Trophoblast cell (in vitro differentiated cells and primary cell): Measurements from ENCODE around the gene RAD51B.
A peak's percentile ranks its signal among the peaks of the same experiment; 100 is the strongest.

Experiments used
- DNase-seq, 2 donors: peaks; one replicate each; pipeline ENCODE4 v3.0.0-alpha.2; 2016
- H2AFZ ChIP-seq: 2 replicates; pipeline ENCODE4 v1.6.1; 2013; ENCODE audit warnings: low read length, moderate library complexity, mild to moderate bottlenecking; ENCODE audit not compliant: insufficient read depth, poor library complexity
- H2AK5ac ChIP-seq: 2 replicates; pipeline ENCODE4 v1.6.1; 2013; ENCODE audit warnings: mild to moderate bottlenecking, low read length
- H2BK120ac ChIP-seq: 2 replicates; pipeline ENCODE4 v1.6.1; 2013; ENCODE audit warnings: low read length, mild to moderate bottlenecking, moderate library complexity; ENCODE audit not compliant: insufficient read depth, poor library complexity
- H2BK12ac ChIP-seq: 2 replicates; pipeline ENCODE4 v1.6.1; 2013; ENCODE audit warnings: mild to moderate bottlenecking, low read length, moderate library complexity
- H2BK5ac ChIP-seq: 2 replicates; pipeline ENCODE4 v1.6.1; 2013; ENCODE audit warnings: low read length, low read depth, moderate library complexity, mild to moderate bottlenecking; ENCODE audit not compliant: poor library complexity
- H3K14ac ChIP-seq: 2 replicates; pipeline ENCODE4 v1.6.1; 2013; ENCODE audit warnings: mild to moderate bottlenecking, low read length
- H3K18ac ChIP-seq: 2 replicates; pipeline ENCODE4 v1.6.1; 2013; ENCODE audit warnings: mild to moderate bottlenecking, low read length
- H3K23ac ChIP-seq: 2 replicates; pipeline ENCODE4 v1.6.1; 2013; ENCODE audit warnings: low read length
- H3K27ac ChIP-seq: 2 replicates; pipeline ENCODE4 v1.5.1; 2013; ENCODE audit warnings: low read depth, mild to moderate bottlenecking, inconsistent platforms, low read length, moderate library complexity
- H3K27me3 ChIP-seq: 2 replicates; pipeline ENCODE4 v1.6.1; 2013; ENCODE audit warnings: inconsistent platforms, mild to moderate bottlenecking, low read length, moderate library complexity; ENCODE audit not compliant: insufficient read depth
- H3K36me3 ChIP-seq, 2 experiments: 1 replicate in 1 of 2; 2 replicates in 1 of 2; pipeline ENCODE4 v1.6.1; 2013; ENCODE audit warnings: low read length in 2 of 2, mild to moderate bottlenecking in 2 of 2, moderate library complexity in 1 of 2; ENCODE audit not compliant: insufficient read depth in 2 of 2, control insufficient read depth in 1 of 2
- H3K4ac ChIP-seq: 2 replicates; pipeline ENCODE4 v1.6.1; 2013; ENCODE audit warnings: low read depth, mild to moderate bottlenecking, low read length, moderate library complexity
- H3K4me1 ChIP-seq, 2 experiments: 1 replicate in 1 of 2; 2 replicates in 1 of 2; pipeline ENCODE4 v1.6.1; 2013; ENCODE audit warnings: low read length in 2 of 2, mild to moderate bottlenecking in 2 of 2, moderate library complexity in 1 of 2; ENCODE audit not compliant: insufficient read depth in 2 of 2, control insufficient read depth in 1 of 2
- H3K4me2 ChIP-seq: 2 replicates; pipeline ENCODE4 v1.6.1; 2013; ENCODE audit warnings: inconsistent platforms, mild to moderate bottlenecking, low read length, moderate library complexity
- H3K4me3 ChIP-seq: 2 replicates; pipeline ENCODE4 v1.5.1; 2013; ENCODE audit warnings: mild to moderate bottlenecking, low read depth, low read length, inconsistent platforms
- H3K79me1 ChIP-seq: one replicate; pipeline ENCODE4 v1.6.1; 2013; ENCODE audit warnings: low read length
- H3K79me2 ChIP-seq: 2 replicates; pipeline ENCODE4 v1.6.1; 2013; ENCODE audit warnings: low read length, mild to moderate bottlenecking; ENCODE audit not compliant: control insufficient read depth, insufficient read depth, poor library complexity
- H3K9ac ChIP-seq: 2 replicates; pipeline ENCODE4 v1.6.1; 2013; ENCODE audit warnings: mild to moderate bottlenecking, low read length
- H3K9me3 ChIP-seq: 2 replicates; pipeline ENCODE4 v1.6.1; 2013; ENCODE audit warnings: low read depth, mild to moderate bottlenecking, control low read depth, inconsistent platforms, low read length; ENCODE audit not compliant: insufficient read depth
- H4K12ac ChIP-seq: 2 replicates; pipeline ENCODE4 v1.6.1; 2013; ENCODE audit warnings: low read depth, mild to moderate bottlenecking, low read length, moderate library complexity
- H4K8ac ChIP-seq: 2 replicates; pipeline ENCODE4 v1.6.1; 2013; ENCODE audit warnings: low read depth, mild to moderate bottlenecking, low read length, moderate library complexity
- H4K91ac ChIP-seq: one replicate; pipeline ENCODE4 v1.6.1; 2013; ENCODE audit warnings: low read depth, mild to moderate bottlenecking, low read length, moderate library complexity
- WGBS: extraction: QIAGEN DNeasy Blood & Tissue Kit; methylation state at CpG from one replicate; pipeline ENCODE4 v1.1.7; 2013; ENCODE audit warnings: missing lambda C conversion rate; ENCODE audit not compliant: insufficient read length, insufficient coverage; ENCODE audit errors: extremely low coverage; 5-methylcytosine and 5-hydroxymethylcytosine counted together

RAD51B gene

GRCh38 chr14:68665131-68665530 lies 845.6 kb downstream of the RAD51B start:
- no peak overlapping the region for H3K4me2 ChIP-seq
- peak overlapping the region; percentile 78 for H3K14ac ChIP-seq
- H2BK5ac ChIP-seq: no peak overlapping the region
- no peaks in the 10 kb centered on the region for H3K27me3 ChIP-seq
- H3K36me3 ChIP-seq: no peaks in the 10 kb centered on the region
- no peak for DNase-seq
- no peak overlapping the region for H4K8ac ChIP-seq
- H3K4ac ChIP-seq: peak overlapping the region; percentile 23
- H3K18ac ChIP-seq: peak overlapping the region; percentile 49
- no peak overlapping the region for H3K4me3 ChIP-seq
- peaks cover 24 to 43% of the 10 kb centered on the region in 2 experiments for H3K4me1 ChIP-seq
- no peak overlapping the region for H3K23ac ChIP-seq
- H2AFZ ChIP-seq: no peak overlapping the region
- H3K9me3 ChIP-seq: peaks cover 2% of the 10 kb centered on the region
- H3K79me1 ChIP-seq: peaks cover 55% of the 10 kb centered on the region
- peaks cover 6% of the 10 kb centered on the region for H3K79me2 ChIP-seq
- peak overlapping the region; percentile 69 for H4K91ac ChIP-seq
- H3K27ac ChIP-seq: no peak overlapping the region
- H2AK5ac ChIP-seq: peak overlapping the region; percentile 96
- no peak overlapping the region for H3K9ac ChIP-seq
- peak overlapping the region; percentile 94 for H2BK12ac ChIP-seq
- WGBS: no CpG with 5 or more reads among the region's 4 CpGs
- peak overlapping the region; percentile 77 for H2BK120ac ChIP-seq
- H4K12ac ChIP-seq: no peak overlapping the region

- Histone ChIP-seq H4K12ac (no peak overlapping the region), H3K79me1 (peaks cover 55% of the 10 kb centered on the region), H3K4me1 (peaks cover 30 to 49% of the 10 kb centered on the region in 2 experiments), H2BK12ac (peak overlapping the region; percentile 70), H3K27me3 (no peaks in the 10 kb centered on the region), H2BK120ac (peak overlapping the region; percentile 82), H2BK5ac (peak overlapping the region; percentile 55), H3K27ac (peak overlapping the region; percentile 40), H3K4me3 (no peak overlapping the region), H3K4me2 (no peak overlapping the region), H3K9me3 (peaks cover 2% of the 10 kb centered on the region), H3K4ac (peak overlapping the region; percentile 24), H3K18ac (peak overlapping the region; percentile 16), H3K79me2 (peaks cover 6% of the 10 kb centered on the region), H3K9ac (no peak overlapping the region), H3K14ac (peak overlapping the region; percentile 50), H4K8ac (no peak overlapping the region), H2AFZ (no peak overlapping the region), H3K36me3 (no peaks in the 10 kb centered on the region), H3K23ac (no peak overlapping the region), H4K91ac (peak overlapping the region; percentile 80), H2AK5ac (peak overlapping the region; percentile 58)
- no peak for DNase-seq
Observed at GRCh38 chr14:68665792-68666204, 846.2 kb downstream of the RAD51B start.

- WGBS: no CpG with 5 or more reads among the region's 2 CpGs
- H3K4me2 ChIP-seq: no peak overlapping the region
- H3K4ac ChIP-seq: no peak overlapping the region
- H4K91ac ChIP-seq: peak overlapping the region; percentile 80
- no peaks in the 10 kb centered on the region for H3K36me3 ChIP-seq
- H4K12ac ChIP-seq: no peak overlapping the region
- H3K14ac ChIP-seq: no peak overlapping the region
- no peak overlapping the region for H2AFZ ChIP-seq
- peaks cover 32 to 52% of the 10 kb centered on the region in 2 experiments for H3K4me1 ChIP-seq
- no peak overlapping the region for H3K4me3 ChIP-seq
- H3K18ac ChIP-seq: no peak overlapping the region
- no peak overlapping the region for H4K8ac ChIP-seq
- no peak overlapping the region for H3K9ac ChIP-seq
- H3K79me2 ChIP-seq: peaks cover 6% of the 10 kb centered on the region
- no peak overlapping the region for H3K23ac ChIP-seq
- no peak for DNase-seq
- H2BK12ac ChIP-seq: no peak overlapping the region
- peaks cover 2% of the 10 kb centered on the region for H3K9me3 ChIP-seq
- H2BK5ac ChIP-seq: peak overlapping the region; percentile 11
- no peak overlapping the region for H2AK5ac ChIP-seq
- no peak overlapping the region for H2BK120ac ChIP-seq
- peaks cover 58% of the 10 kb centered on the region for H3K79me1 ChIP-seq
- H3K27ac ChIP-seq: peak overlapping the region; percentile 40
- no peaks in the 10 kb centered on the region for H3K27me3 ChIP-seq
Observed at GRCh38 chr14:68666236-68666635, 846.7 kb downstream of the RAD51B start.

- Histone ChIP-seq H3K4ac (no peak overlapping the region), H4K12ac (no peak overlapping the region), H3K27me3 (no peaks in the 10 kb centered on the region), H3K79me1 (peaks cover 58% of the 10 kb centered on the region), H2AK5ac (peak overlapping the region; percentile 73), H3K4me1 (peaks cover 32 to 55% of the 10 kb centered on the region in 2 experiments), H3K9me3 (peaks cover 2% of the 10 kb centered on the region), H3K4me3 (no peak overlapping the region), H2AFZ (no peak overlapping the region), H4K91ac (peak overlapping the region; percentile 71), H2BK12ac (peak overlapping the region; percentile 85), H3K9ac (no peak overlapping the region), H2BK120ac (peak overlapping the region; percentile 59), H3K79me2 (peaks cover 6% of the 10 kb centered on the region), H4K8ac (no peak overlapping the region), H3K36me3 (no peaks in the 10 kb centered on the region), H3K27ac (peak overlapping the region; percentile 7), H3K23ac (no peak overlapping the region), H2BK5ac (peak overlapping the region; percentile 43), H3K4me2 (no peak overlapping the region), H3K18ac (no peak overlapping the region), H3K14ac (peak overlapping the region; percentile 42)
- DNase-seq: no peak
- 100% methylated on average over 4 of the region's 5 CpGs for WGBS
Observed at GRCh38 chr14:68666899-68667298, 847.3 kb downstream of the RAD51B start.
